ENCODE data around the gene ZNF83. TPM values are rescaled to one million over a fixed set of nuclear protein-coding genes. Genes with fewer than 3 reads are reported as not detected.

The ZNF83 gene
- total RNA-seq, 1 experiment from 2014 or later, result 31.6 TPM

GRCh38 chr19:52622261-52622660 lies 15.9 kb downstream of the ZNF83 start:
- Histone ChIP-seq H2BK15ac (ENCODE audit: low read depth, low read length) (no peak overlapping the region), H2AK5ac (ENCODE audit: insufficient read length, low read length) (no peak overlapping the region), H3K9ac (ENCODE audit: extremely low read depth, insufficient read length, low read length) (no peak overlapping the region), H3K18ac (ENCODE audit: insufficient read length, low read depth, low read length) (no peak overlapping the region), H3K23me2 (ENCODE audit: insufficient read length, low read depth, low read length, poor library complexity, severe bottlenecking) (no peaks in the 10 kb centered on the region), H4K8ac (replicated peaks; ENCODE audit: insufficient read length, low read depth, low read length) (no peak overlapping the region), H3K4ac (ENCODE audit: low read depth, low read length) (no peak overlapping the region), H3K27me3 (ENCODE audit: insufficient read depth, low read length) (no peaks in the 10 kb centered on the region), H4K20me1 (ENCODE audit: control insufficient read depth, insufficient read depth, insufficient read length) (no peaks in the 10 kb centered on the region), H4K5ac (ENCODE audit: insufficient read length, low read depth, low read length) (no peak overlapping the region), H3K79me1 (ENCODE audit: insufficient read depth, low read depth, low read length, poor library complexity, severe bottlenecking) (no peaks in the 10 kb centered on the region), H2BK5ac (ENCODE audit: insufficient read length, low read length) (no peak overlapping the region), H3K27ac (ENCODE audit: insufficient read length, low read depth, low read length) (no peak overlapping the region), H2AFZ (ENCODE audit: low read length) (no peak overlapping the region), H3K23ac (ENCODE audit: insufficient read length, low read depth, low read length) (no peak overlapping the region), H3K14ac (ENCODE audit: insufficient read depth, low read length) (no peak overlapping the region), H3K9me3 (ENCODE audit: control insufficient read depth, low read depth, low read length) (no peaks in the 10 kb centered on the region), H3K4me1 (ENCODE audit: insufficient read depth, low read length) (no peaks in the 10 kb centered on the region), H2BK20ac (ENCODE audit: low read depth, low read length, poor library complexity, severe bottlenecking) (no peak overlapping the region), H2BK12ac (ENCODE audit: insufficient read length, low read depth, low read length) (no peak overlapping the region), H3T11ph (ENCODE audit: low read length) (no peak overlapping the region), H4K91ac (ENCODE audit: insufficient read length, low read depth, low read length) (no peak overlapping the region), H2BK120ac (ENCODE audit: low read depth, low read length, poor library complexity, severe bottlenecking) (no peak overlapping the region), H3K79me2 (ENCODE audit: insufficient read depth, low read length) (no peaks in the 10 kb centered on the region), H3K56ac (ENCODE audit: insufficient read length, low read depth, low read length) (no peak overlapping the region), H3K4me2 (ENCODE audit: insufficient read depth, insufficient read length, low read length) (no peak overlapping the region)
- no peak for DNase-seq
- Mint-ChIP-seq H3K4me3 (no peak overlapping the region), H3K4me1 (no peaks in the 10 kb centered on the region), H3K36me3 (ENCODE audit: insufficient read depth in 1 of 3, low read depth in 3 of 3) (peaks cover 35 to 46% (median 35%) of the 10 kb centered on the region in 3 experiments), H3K27me3 (ENCODE audit: low read depth) (no peaks in the 10 kb centered on the region), H3K27ac (no peak overlapping the region), H3K9me3 (peaks cover 0 to 8% of the 10 kb centered on the region in 2 experiments; a peak in 3 of 5 replicates)
- WGBS (ENCODE audit: extremely low coverage, insufficient read length, low lambda C conversion rate), result no CpG with 5 or more reads among the region's 2 CpGs
- TF ChIP-seq CTCF (conservative IDR thresholded peaks at IDR 0.05), result peak; percentile 57
